ENCODE results near the gene SYMPK. TPM values are rescaled to one million over a fixed set of nuclear protein-coding genes. Genes with fewer than 3 reads are reported as not detected.

Gene SYMPK
- total RNA-seq, 2 experiments from 2014 or later: 97.3 to 98.3 TPM

DNA sequence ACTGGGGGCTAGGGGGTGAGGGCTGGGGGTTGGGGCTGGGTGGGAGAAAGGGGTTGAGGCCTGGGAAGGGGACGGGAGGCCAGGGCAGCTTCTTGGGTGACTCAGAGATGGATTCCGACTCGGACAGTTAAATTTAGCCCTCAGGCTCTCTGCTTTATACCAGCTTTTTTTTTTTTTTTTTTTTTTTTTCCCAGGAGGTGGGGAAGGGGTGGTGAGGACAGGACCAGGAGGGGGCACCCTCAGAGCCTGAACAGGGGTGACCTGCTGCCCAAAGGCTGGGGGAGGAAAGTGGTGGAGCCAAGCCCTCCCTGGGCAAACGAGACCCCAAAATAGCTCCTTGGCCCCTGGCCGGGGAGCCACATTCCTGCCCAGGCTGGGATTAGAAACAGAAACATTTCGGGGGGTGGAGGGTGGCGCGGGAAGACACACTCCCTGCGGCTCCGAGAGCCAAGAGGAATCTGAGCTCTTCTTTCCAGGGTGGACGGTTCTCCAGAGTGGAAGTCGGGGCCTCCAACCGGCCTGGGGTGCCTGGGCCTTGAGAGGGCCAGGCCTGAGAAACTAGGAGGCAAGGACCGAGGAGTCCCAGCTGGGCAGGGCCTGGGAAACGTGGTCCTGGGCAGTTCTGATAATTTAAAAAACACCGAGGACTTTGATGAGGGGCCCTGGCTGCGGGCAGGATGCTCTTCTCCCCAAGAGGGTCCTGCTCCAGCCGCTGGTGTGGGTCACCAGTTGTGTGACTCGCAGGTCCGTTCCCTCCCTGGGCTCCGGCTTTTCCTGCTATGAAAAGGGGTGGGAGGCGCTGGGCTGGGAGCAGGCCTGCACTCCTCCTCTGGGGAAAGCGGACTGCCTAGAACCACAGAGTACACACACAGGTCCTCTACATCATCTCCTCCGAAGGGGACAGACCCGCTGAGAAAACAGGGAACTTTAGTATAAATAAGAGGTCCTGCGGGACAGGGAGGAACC, 79.8 kb downstream of the SYMPK start:
- H3K27ac Mint-ChIP-seq: no peak overlapping the region
- DNase-seq (no peak), ATAC-seq (no peak)
- peaks cover 16% of the 10 kb centered on the region for H3K4me1 Mint-ChIP-seq (ENCODE audit: low read depth)
- H3K4me3 Mint-ChIP-seq: no peak overlapping the region
- H3K36me3 Mint-ChIP-seq (ENCODE audit: low read depth): peaks cover 8% of the 10 kb centered on the region
- peaks cover 40% of the 10 kb centered on the region for H3K27me3 Mint-ChIP-seq (ENCODE audit: low read depth)
- ChIA-PET CTCF (interaction anchor here (1.0 to 1.3 kb wide), 3 partner anchors 12 to 16 kb away, joined by 3 to 5 read pairs (median 4); partner anchors contain the start of gene SIX5), POLR2A (no interaction called here)
- no peaks in the 10 kb centered on the region for H3K9me3 Mint-ChIP-seq (ENCODE audit: insufficient read depth)

DNA sequence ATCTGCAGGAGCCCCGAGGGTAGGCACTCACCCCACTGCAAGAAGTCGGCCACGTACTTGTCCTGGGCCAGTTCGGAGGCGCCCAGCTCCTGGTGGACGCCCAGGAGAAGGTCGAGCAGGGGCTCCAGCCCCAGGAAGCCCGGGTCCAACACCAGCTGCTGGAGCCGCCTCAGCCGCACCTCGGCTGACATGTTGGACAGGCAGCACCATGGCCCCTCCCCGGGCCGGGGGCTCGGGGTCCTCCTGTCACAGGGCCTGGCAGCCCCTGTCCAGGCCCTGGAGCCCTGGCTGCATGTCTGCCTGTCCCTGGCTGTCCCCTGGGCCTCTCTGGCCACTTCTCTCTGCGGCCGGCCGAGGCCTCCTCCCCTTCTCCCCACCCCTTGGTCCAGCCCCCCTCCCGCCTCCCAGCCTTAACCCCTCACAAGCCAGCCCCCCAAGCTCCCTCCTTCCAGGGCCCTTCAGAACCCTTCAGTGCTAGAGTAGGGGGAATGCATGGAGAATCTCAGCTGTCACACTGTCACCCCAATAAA, 80.7 kb downstream of the SYMPK start, which contains the start of gene DMPK:
DMPK (minus strand) TSS at position 329 of the 530 bp plus-strand sequence; CDS start at position 191, 138 bp downstream.
- ATAC-seq (no peak), DNase-seq (no peak)
- no peak within 1 kb of the TSS for H3K4me3 Mint-ChIP-seq
- peaks cover 6% of the 10 kb centered on the region for H3K36me3 Mint-ChIP-seq (ENCODE audit: low read depth)
- H3K27ac Mint-ChIP-seq: no peak within 1 kb of the TSS
- peaks cover 16% of the 10 kb centered on the region for H3K4me1 Mint-ChIP-seq (ENCODE audit: low read depth)
- POLR2A ChIA-PET: no interaction called here
- CTCF ChIA-PET: interaction anchor here (1.2 to 1.3 kb wide), 2 partner anchors 12 to 13 kb away, joined by 3 to 5 read pairs; partner anchors contain the start of gene SIX5
- no peaks in the 10 kb centered on the region for H3K9me3 Mint-ChIP-seq (ENCODE audit: insufficient read depth)
- H3K27me3 Mint-ChIP-seq (ENCODE audit: low read depth): peaks cover 36% of the 10 kb centered on the region

- H3K27me3 Mint-ChIP-seq (ENCODE audit: low read depth): peaks cover 36% of the 10 kb centered on the region
- no peaks in the 10 kb centered on the region for H3K9me3 Mint-ChIP-seq (ENCODE audit: insufficient read depth)
- H3K36me3 Mint-ChIP-seq (ENCODE audit: low read depth): peaks cover 3% of the 10 kb centered on the region
- H3K4me3 Mint-ChIP-seq: no peak overlapping the region
- ChIA-PET CTCF (interaction anchor here (1.2 kb wide), 1 partner anchor 12 kb away, joined by 6 read pairs; the partner anchor contains the start of gene SIX5), POLR2A (no interaction called here)
- ATAC-seq: no peak
- H3K27ac Mint-ChIP-seq: no peak overlapping the region
- H3K4me1 Mint-ChIP-seq (ENCODE audit: low read depth): peaks cover 16% of the 10 kb centered on the region
- no peak for DNase-seq
These were observed 81.5 kb downstream of the SYMPK start for GRCh38 chr19:45781214-45782161.

DNA sequence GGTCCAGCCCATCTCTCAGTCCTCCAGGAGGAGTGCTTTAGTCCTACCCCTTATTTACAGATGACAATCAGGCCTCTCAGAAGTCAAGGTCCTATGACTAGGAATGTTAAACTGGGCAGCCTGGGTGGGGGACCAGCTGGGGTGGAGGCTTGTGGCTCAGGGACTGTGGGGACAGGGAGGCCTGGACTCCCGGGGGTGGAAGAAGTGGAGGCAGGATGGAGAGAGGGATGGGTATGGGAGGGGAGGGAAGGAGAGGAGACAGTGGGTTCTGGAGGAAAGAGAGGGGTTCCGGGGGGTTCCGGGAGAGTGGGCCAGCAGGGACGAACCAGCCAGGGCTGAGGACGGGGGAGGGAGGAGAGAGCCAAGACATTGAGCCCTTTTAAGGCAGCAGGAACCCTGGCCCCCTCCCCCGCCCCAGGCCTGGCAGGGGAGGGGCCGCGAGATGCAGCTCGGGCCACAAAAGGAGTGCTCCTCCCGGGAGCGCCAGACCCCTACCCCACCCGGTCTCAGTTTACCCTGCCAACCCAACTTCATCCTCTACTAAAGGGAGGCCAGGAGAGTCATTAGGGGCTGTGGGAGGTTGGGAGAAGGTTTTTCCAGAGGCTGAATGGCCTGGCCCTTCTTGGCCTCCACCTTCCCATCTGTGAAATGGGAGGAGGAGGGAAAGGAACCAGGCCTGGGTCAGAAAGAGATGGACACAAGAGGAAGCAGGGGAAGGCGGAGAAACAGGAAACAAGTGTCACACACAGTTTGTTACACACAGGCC, 82.3 kb downstream of the SYMPK start:
- ChIA-PET CTCF (interaction anchor here (1.2 to 2.8 kb wide), 3 partner anchors 11 to 19 kb away, joined by 6 to 40 read pairs (median 9); partner anchors contain the start of gene SIX5), POLR2A (no interaction called here)
- Mint-ChIP-seq H3K4me1 (ENCODE audit: low read depth) (peaks cover 16% of the 10 kb centered on the region), H3K9me3 (ENCODE audit: insufficient read depth) (no peaks in the 10 kb centered on the region), H3K27me3 (ENCODE audit: low read depth) (peaks cover 32% of the 10 kb centered on the region), H3K4me3 (no peak overlapping the region), H3K36me3 (ENCODE audit: low read depth) (no peaks in the 10 kb centered on the region), H3K27ac (no peak overlapping the region)
- DNase-seq (no peak), ATAC-seq (no peak)

GRCh38 chr19:45780146-45780447, 82.8 kb downstream of the SYMPK start:
- no peak for ATAC-seq
- CTCF ChIA-PET: interaction anchor here (2.2 to 2.8 kb wide), 2 partner anchors 11 to 19 kb away, joined by 9 to 40 read pairs; partner anchors contain the start of gene SIX5

GRCh38 chr19:45779231-45780145, 83.5 kb downstream of the SYMPK start:
- ATAC-seq: peak; percentile 88
- Mint-ChIP-seq H3K27me3 (ENCODE audit: low read depth) (peaks cover 35% of the 10 kb centered on the region), H3K36me3 (ENCODE audit: low read depth) (no peaks in the 10 kb centered on the region), H3K4me3 (peak overlapping the region; percentile 61), H3K27ac (peak overlapping the region; percentile 40), H3K4me1 (ENCODE audit: low read depth) (peaks cover 16% of the 10 kb centered on the region), H3K9me3 (ENCODE audit: insufficient read depth) (no peaks in the 10 kb centered on the region)
- peak; percentile 87 for DNase-seq
- ChIA-PET CTCF (interaction anchor here (0.6 to 2.8 kb wide), 12 partner anchors 9 to 123 kb away, joined by 3 to 40 read pairs (median 4); partner anchors contain the start of genes DMWD, FOXA3, MYPOP and QPCTL), POLR2A (interaction anchor here (1.0 kb wide), 1 partner anchor 9 kb away, joined by 4 read pairs; no protein-coding TSS in a partner anchor)

More at GRCh38 chr19:45780146-45780447, 82.8 kb downstream of the SYMPK start:
- no peak overlapping the region for H3K27ac Mint-ChIP-seq
- peaks cover 29% of the 10 kb centered on the region for H3K27me3 Mint-ChIP-seq (ENCODE audit: low read depth)
- no peak for DNase-seq
- no peaks in the 10 kb centered on the region for H3K36me3 Mint-ChIP-seq (ENCODE audit: low read depth)
- H3K4me3 Mint-ChIP-seq: no peak overlapping the region
- no peaks in the 10 kb centered on the region for H3K9me3 Mint-ChIP-seq (ENCODE audit: insufficient read depth)
- POLR2A ChIA-PET: no interaction called here
- peaks cover 16% of the 10 kb centered on the region for H3K4me1 Mint-ChIP-seq (ENCODE audit: low read depth)

DNA sequence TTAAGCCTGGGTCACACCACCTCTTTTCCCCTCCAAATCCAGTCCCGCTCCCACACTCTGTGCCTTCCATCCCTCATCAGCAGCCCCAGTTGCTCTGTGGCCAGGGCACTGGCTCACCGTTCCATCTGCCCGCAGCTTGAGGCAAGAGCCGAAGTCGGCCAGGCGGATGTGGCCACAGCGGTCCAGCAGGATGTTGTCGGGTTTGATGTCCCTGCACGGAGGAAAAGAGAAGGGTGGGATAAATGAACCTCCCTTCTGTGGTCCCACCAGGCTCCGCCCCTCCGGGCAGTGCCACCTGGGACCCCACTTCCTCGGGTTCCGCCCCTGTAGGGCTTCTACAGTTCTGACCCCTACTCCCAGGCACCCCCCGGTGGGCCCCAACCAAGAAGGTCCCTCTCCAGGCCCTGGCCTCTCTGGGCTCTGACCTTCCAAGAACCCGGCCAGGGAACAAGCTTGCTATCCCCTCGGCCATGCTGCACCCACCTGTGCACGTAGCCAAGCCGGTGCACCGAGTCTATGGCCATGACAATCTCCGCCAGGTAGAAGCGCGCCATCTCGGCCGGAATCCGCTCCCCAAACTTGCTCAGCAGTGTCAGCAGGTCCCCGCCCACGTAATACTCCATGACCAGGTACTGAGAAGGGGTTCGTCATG, 84.8 kb downstream of the SYMPK start:
- Mint-ChIP-seq H3K27ac (no peak overlapping the region), H3K36me3 (ENCODE audit: low read depth) (no peaks in the 10 kb centered on the region), H3K9me3 (ENCODE audit: insufficient read depth) (no peaks in the 10 kb centered on the region), H3K4me3 (no peak overlapping the region), H3K4me1 (ENCODE audit: low read depth) (peaks cover 16% of the 10 kb centered on the region), H3K27me3 (ENCODE audit: low read depth) (peaks cover 35% of the 10 kb centered on the region)
- ATAC-seq (no peak), DNase-seq (no peak)
- ChIA-PET CTCF (interaction anchor here (1.4 to 2.8 kb wide), 3 partner anchors 9 to 85 kb away, joined by 8 to 40 read pairs (median 9); partner anchors contain the start of genes QPCTL and SIX5), POLR2A (no interaction called here)

DNA sequence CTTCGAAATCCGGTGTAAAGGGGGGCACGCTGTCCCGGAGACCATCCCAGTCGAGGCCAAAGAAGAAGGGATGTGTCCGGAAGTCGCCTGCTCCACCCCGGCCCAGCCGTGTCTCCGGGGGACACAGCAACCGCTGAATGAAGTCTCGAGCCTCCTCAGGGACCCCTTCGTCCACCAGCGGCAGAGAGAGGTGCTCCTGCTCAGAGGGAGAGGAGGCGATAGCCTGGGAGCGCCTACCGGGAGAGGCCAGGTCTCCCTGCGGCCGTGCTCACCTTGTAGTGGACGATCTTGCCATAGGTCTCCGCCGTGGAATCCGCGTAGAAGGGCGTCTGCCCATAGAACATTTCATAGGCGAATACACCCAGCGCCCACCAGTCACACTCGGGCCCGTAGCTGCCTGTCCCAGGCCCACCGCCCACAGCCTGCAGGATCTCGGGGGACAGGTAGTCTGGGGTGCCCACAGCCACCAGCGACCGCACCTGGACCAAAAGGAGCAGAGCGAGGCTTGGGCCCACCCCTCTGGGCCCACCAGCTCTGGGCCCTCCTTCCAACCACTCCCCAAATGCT, 85.5 kb downstream of the SYMPK start:
- no peaks in the 10 kb centered on the region for H3K9me3 Mint-ChIP-seq (ENCODE audit: insufficient read depth)
- ATAC-seq (no peak), DNase-seq (no peak)
- H3K4me3 Mint-ChIP-seq: no peak overlapping the region
- H3K36me3 Mint-ChIP-seq (ENCODE audit: low read depth): no peaks in the 10 kb centered on the region
- ChIA-PET POLR2A (no interaction called here), CTCF (interaction anchor here (1.1 to 2.8 kb wide), 2 partner anchors 8 to 85 kb away, joined by 3 to 40 read pairs; partner anchors contain the start of genes QPCTL and SIX5)
- peaks cover 16% of the 10 kb centered on the region for H3K4me1 Mint-ChIP-seq (ENCODE audit: low read depth)
- no peak overlapping the region for H3K27ac Mint-ChIP-seq
- H3K27me3 Mint-ChIP-seq (ENCODE audit: low read depth): peaks cover 39% of the 10 kb centered on the region

- ChIA-PET POLR2A (no interaction called here), CTCF (interaction anchor here (0.7 to 9.4 kb wide), 3 partner anchors 16 to 42 kb away, joined by 3 to 238 read pairs (median 3); no protein-coding TSS in a partner anchor)
- no peak overlapping the region for H3K27ac Mint-ChIP-seq
- peaks cover 38% of the 10 kb centered on the region for H3K27me3 Mint-ChIP-seq (ENCODE audit: low read depth)
- no peak for DNase-seq
- H3K4me1 Mint-ChIP-seq (ENCODE audit: low read depth): peaks cover 27% of the 10 kb centered on the region
- ATAC-seq: no peak
- H3K36me3 Mint-ChIP-seq (ENCODE audit: low read depth): no peaks in the 10 kb centered on the region
- H3K9me3 Mint-ChIP-seq (ENCODE audit: insufficient read depth): no peaks in the 10 kb centered on the region
- no peak overlapping the region for H3K4me3 Mint-ChIP-seq
These were observed 88.2 kb downstream of the SYMPK start for GRCh38 chr19:45774765-45775164.
